Neural progenitor cell (in vitro differentiated cells): ENCODE results near the gene LRFN5. TPM values are rescaled to one million over a fixed set of nuclear protein-coding genes. Genes with fewer than 3 reads are reported as not detected.

ENCODE experiments used
- DNase-seq: peaks from one replicate; pipeline ENCODE4 v3.0.0-alpha.2; 2016; ENCODE audit warnings: low spot score
- H2AFZ ChIP-seq: fragments of 200-600 bp; sonication (generic); replicated peaks from 2 replicates; pipeline ENCODE4 v1.6.1; 2016; ENCODE audit warnings: antibody characterized with exemption
- H3F3A ChIP-seq: fragments of 200-600 bp; sonication (generic); 2 replicates; pipeline ENCODE4 v1.6.1; 2016; ENCODE audit warnings: antibody characterized with exemption, low read depth
- H3K27ac ChIP-seq: fragments of 200-600 bp; sonication (generic); 2 replicates; pipeline ENCODE4 v1.5.1; 2016; ENCODE audit warnings: mild to moderate bottlenecking
- H3K27me3 ChIP-seq: fragments of 200-600 bp; sonication (generic); 2 replicates; pipeline ENCODE4 v1.6.1; 2016; ENCODE audit warnings: mild to moderate bottlenecking, moderate library complexity
- H3K36me3 ChIP-seq: fragments of 200-600 bp; sonication (generic); 2 replicates; pipeline ENCODE4 v1.5.1; 2016
- H3K4me1 ChIP-seq: fragments of 200-600 bp; sonication (generic); 2 replicates; pipeline ENCODE4 v1.6.1; 2016; ENCODE audit warnings: mixed run types
- H3K4me2 ChIP-seq: fragments of 200-600 bp; sonication (generic); 2 replicates; pipeline ENCODE4 v1.6.1; 2016
- H3K4me3 ChIP-seq: fragments of 200-600 bp; sonication (generic); 2 replicates; pipeline ENCODE4 v1.5.1; 2016
- H3K79me2 ChIP-seq: fragments of 200-600 bp; sonication (generic); 2 replicates; pipeline ENCODE4 v1.6.1; 2016; ENCODE audit warnings: low read depth
- H3K9ac ChIP-seq: fragments of 200-600 bp; sonication (generic); 2 replicates; pipeline ENCODE4 v1.6.1; 2016
- H3K9me3 ChIP-seq: fragments of 200-600 bp; sonication (generic); 2 replicates; pipeline ENCODE4 v1.5.1; 2016; ENCODE audit warnings: low read depth
- H4K20me1 ChIP-seq: fragments of 200-600 bp; sonication (generic); 2 replicates; pipeline ENCODE4 v1.6.1; 2016; ENCODE audit warnings: low read depth
- H3K27ac Mint-ChIP-seq: 3 replicates; pipeline ENCODE4 v1.8.0; 2021; ENCODE audit warnings: mixed read lengths
- H3K27me3 Mint-ChIP-seq: 2 replicates; pipeline ENCODE4 v1.8.0; 2022; ENCODE audit warnings: low read depth, mild to moderate bottlenecking, inconsistent platforms, moderate library complexity, mixed read lengths; ENCODE audit not compliant: insufficient read depth
- H3K36me3 Mint-ChIP-seq: 3 replicates; pipeline ENCODE4 v1.8.0; 2021; ENCODE audit warnings: mixed read lengths
- H3K4me1 Mint-ChIP-seq: 3 replicates; pipeline ENCODE4 v1.8.0; 2021; ENCODE audit warnings: mixed read lengths
- H3K4me3 Mint-ChIP-seq: 3 replicates; pipeline ENCODE4 v1.8.0; 2021; ENCODE audit warnings: mild to moderate bottlenecking, moderate library complexity, mixed read lengths
- H3K9me3 Mint-ChIP-seq: 3 replicates; pipeline ENCODE4 v1.8.0; 2020; ENCODE audit warnings: mixed read lengths
- CTCF ChIP-seq: fragments of 200-600 bp; sonication (generic); IDR thresholded peaks from 2 replicates; pipeline ENCODE4 v1.5.1; 2017; ENCODE audit warnings: antibody characterized with exemption, mild to moderate bottlenecking
- EZH2 ChIP-seq: fragments of 200-600 bp; sonication (generic); IDR thresholded peaks from 2 replicates; pipeline ENCODE4 v1.6.1; 2017; ENCODE audit warnings: antibody characterized with exemption, mild to moderate bottlenecking, moderate library complexity
- EZH2phosphoT487 ChIP-seq: fragments of 200-600 bp; sonication (generic); IDR thresholded peaks from 2 replicates; pipeline ENCODE4 v1.6.1; 2017; ENCODE audit warnings: antibody characterized with exemption
- total RNA-seq: library from RNA; depleted of rRNA; stranded (reverse); fragments of >200 nt; gene quantifications from 2 replicates; pipeline ENCODE4 v1.2.3, GENCODE V29; 2015; ENCODE audit warnings: low replicate concordance

The LRFN5 gene
- total RNA-seq, 1 donor from 2014 or later, result 0.49 TPM

DNA sequence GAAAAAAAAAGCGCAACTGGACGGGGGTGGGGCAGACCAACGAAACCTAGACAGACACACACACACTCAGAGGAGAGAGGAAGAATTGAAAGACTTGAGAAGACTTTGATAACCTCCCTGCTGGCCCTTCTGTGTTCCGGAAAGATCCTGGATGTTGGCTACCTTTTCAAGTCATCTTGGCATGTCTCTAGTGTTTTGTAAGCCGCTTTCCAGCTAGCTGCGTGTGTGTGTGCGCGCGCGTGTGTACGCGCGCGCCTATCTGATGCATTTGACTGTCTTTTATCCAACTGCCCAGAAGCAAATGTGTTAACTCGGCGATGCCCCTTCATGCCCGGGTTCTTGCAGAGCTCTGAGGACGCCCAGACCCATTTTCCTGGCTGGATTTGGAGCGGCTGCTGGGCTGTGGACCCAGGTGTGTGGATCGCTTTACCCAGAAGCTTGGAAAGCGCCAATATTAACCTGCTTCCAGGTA is 664 bp downstream of the LRFN5 start:
- H3K36me3 Mint-ChIP-seq, result no peaks in the 10 kb centered on the region
- Histone ChIP-seq H2AFZ (peak overlapping the region; percentile 96), H3K27ac (no peak overlapping the region), H3K27me3 (peaks cover 100% of the 10 kb centered on the region), H4K20me1 (peaks cover 21% of the 10 kb centered on the region), H3F3A (peaks cover 16% of the 10 kb centered on the region), H3K4me1 (peaks cover 15% of the 10 kb centered on the region), H3K4me3 (peak overlapping the region; percentile 71), H3K4me2 (peak overlapping the region; percentile 89), H3K9me3 (no peaks in the 10 kb centered on the region), H3K9ac (no peak overlapping the region), H3K36me3 (no peaks in the 10 kb centered on the region), H3K79me2 (no peaks in the 10 kb centered on the region)
- H3K27me3 Mint-ChIP-seq, result peaks cover 39% of the 10 kb centered on the region
- no peak overlapping the region for H3K27ac Mint-ChIP-seq
- DNase-seq, result peak; percentile 43
- H3K9me3 Mint-ChIP-seq, result no peaks in the 10 kb centered on the region
- peak overlapping the region; percentile 92 for H3K4me3 Mint-ChIP-seq
- TF ChIP-seq EZH2 (no peak), EZH2phosphoT487 (no peak), CTCF (no peak)
- H3K4me1 Mint-ChIP-seq, result peaks cover 46% of the 10 kb centered on the region

DNA sequence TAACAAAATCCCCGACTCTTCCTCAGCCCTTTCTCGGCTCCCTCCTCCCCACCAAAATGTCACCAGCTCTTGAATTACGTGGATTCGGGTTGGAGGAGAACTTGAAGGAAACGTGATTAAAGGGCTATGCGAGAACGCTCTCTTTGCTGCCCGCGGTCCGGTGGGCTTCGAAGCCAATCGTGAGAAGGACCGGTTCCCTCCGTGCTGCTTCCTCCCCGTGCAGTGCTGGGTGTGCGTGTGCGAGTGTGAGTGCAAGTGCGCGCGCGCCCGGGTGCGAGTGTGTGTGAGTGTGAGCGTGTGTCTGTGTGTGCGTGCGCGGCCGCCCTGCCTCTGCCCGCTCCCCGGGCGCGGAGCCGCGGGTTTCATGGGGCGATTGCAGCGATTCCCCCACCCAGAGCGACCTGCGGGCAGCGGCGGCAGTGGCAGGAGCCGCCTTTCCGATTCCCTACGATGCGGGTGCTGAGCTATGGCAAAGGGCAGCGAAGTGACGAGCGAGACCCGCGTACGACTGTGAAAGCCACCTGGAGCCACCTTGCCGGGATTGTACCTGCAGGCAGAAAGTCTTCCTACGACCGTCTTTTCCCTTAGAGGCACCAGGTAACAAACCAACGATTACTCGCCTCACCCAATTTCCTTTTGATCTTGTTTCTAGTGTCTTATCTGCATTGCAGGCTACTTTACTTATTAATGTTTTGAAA is 1.4 kb downstream of the LRFN5 start:
- peak; percentile 44 for DNase-seq
- no peak overlapping the region for H3K27ac ChIP-seq

GRCh38 chr14:41608681-41609390 is 2.2 kb downstream of the LRFN5 start:
- no peak overlapping the region for H2AFZ ChIP-seq
- Mint-ChIP-seq H3K9me3 (no peaks in the 10 kb centered on the region), H3K4me1 (peaks cover 43% of the 10 kb centered on the region), H3K36me3 (no peaks in the 10 kb centered on the region), H3K27ac (no peak overlapping the region), H3K4me3 (peak overlapping the region; percentile 92), H3K27me3 (peaks cover 39% of the 10 kb centered on the region)
- peak; percentile 2 for DNase-seq
- TF ChIP-seq EZH2 (no peak), EZH2phosphoT487 (no peak), CTCF (no peak)
- H3K79me2 ChIP-seq, result no peaks in the 10 kb centered on the region
- H4K20me1 ChIP-seq, result peaks cover 21% of the 10 kb centered on the region
- peaks cover 15% of the 10 kb centered on the region for H3K4me1 ChIP-seq
- peak overlapping the region; percentile 89 for H3K4me2 ChIP-seq
- no peaks in the 10 kb centered on the region for H3K9me3 ChIP-seq
- no peaks in the 10 kb centered on the region for H3K36me3 ChIP-seq
- H3K4me3 ChIP-seq, result peak overlapping the region; percentile 71
- no peak overlapping the region for H3K27ac ChIP-seq
- peaks cover 16% of the 10 kb centered on the region for H3F3A ChIP-seq
- peaks cover 91% of the 10 kb centered on the region for H3K27me3 ChIP-seq
- no peak overlapping the region for H3K9ac ChIP-seq

More for the DNA sequence above, 1.4 kb downstream of the LRFN5 start:
- H3K4me3 Mint-ChIP-seq, result peak overlapping the region; percentile 92
- no peak overlapping the region for H3K27ac Mint-ChIP-seq
- Histone ChIP-seq H3K79me2 (no peaks in the 10 kb centered on the region), H3K9ac (no peak overlapping the region), H3K4me1 (peaks cover 15% of the 10 kb centered on the region), H4K20me1 (peaks cover 21% of the 10 kb centered on the region), H3K36me3 (no peaks in the 10 kb centered on the region), H3K4me2 (peak overlapping the region; percentile 89), H2AFZ (peak overlapping the region; percentile 23), H3K27me3 (peaks cover 98% of the 10 kb centered on the region), H3K4me3 (peak overlapping the region; percentile 71), H3K9me3 (no peaks in the 10 kb centered on the region), H3F3A (peaks cover 16% of the 10 kb centered on the region)
- H3K4me1 Mint-ChIP-seq, result peaks cover 46% of the 10 kb centered on the region
- no peak for TF ChIP-seq CTCF
- peak; percentile 93 for TF ChIP-seq EZH2phosphoT487
- TF ChIP-seq EZH2, result peak; percentile 90
- no peaks in the 10 kb centered on the region for H3K9me3 Mint-ChIP-seq
- H3K27me3 Mint-ChIP-seq, result peaks cover 39% of the 10 kb centered on the region
- no peaks in the 10 kb centered on the region for H3K36me3 Mint-ChIP-seq
